GM23338 (cell line): ENCODE results near the gene HIVEP3. TPM values are rescaled to one million over a fixed set of nuclear protein-coding genes. Genes with fewer than 3 reads are reported as not detected.

Experiments
- ATAC-seq: fragments of 200-7000 bp; cut with Tn5 transposase; 3 replicates; pipeline ENCODE4 v1.9.1; 2020
- DNase-seq: peaks from one replicate; pipeline ENCODE4 v3.0.0-alpha.2; 2015; ENCODE audit warnings: low spot score
- H2AFZ ChIP-seq: fragments of 200-600 bp; sonication (generic); 2 replicates; pipeline ENCODE4 v1.8.0; 2016; ENCODE audit warnings: antibody characterized with exemption, mild to moderate bottlenecking, moderate library complexity
- H3F3A ChIP-seq: fragments of 200-600 bp; sonication (generic); replicated peaks from 2 replicates; pipeline ENCODE4 v1.8.0; 2017; ENCODE audit warnings: antibody characterized with exemption, mixed run types, low read depth
- H3K27ac ChIP-seq: fragments of 200-600 bp; sonication (generic); 2 replicates; pipeline ENCODE4 v1.6.1; 2016; ENCODE audit warnings: low read depth
- H3K27me3 ChIP-seq: fragments of 200-600 bp; sonication (generic); 2 replicates; pipeline ENCODE4 v1.8.0; 2016; ENCODE audit warnings: mild to moderate bottlenecking, mixed run types, moderate library complexity; ENCODE audit not compliant: insufficient read depth
- H3K36me3 ChIP-seq: fragments of 200-600 bp; sonication (generic); 2 replicates; pipeline ENCODE4 v1.8.0; 2016; ENCODE audit warnings: mild to moderate bottlenecking; ENCODE audit not compliant: insufficient read depth
- H3K4me1 ChIP-seq: fragments of 200-600 bp; sonication (generic); 2 replicates; pipeline ENCODE4 v1.8.0; 2016; ENCODE audit warnings: mild to moderate bottlenecking, moderate library complexity; ENCODE audit not compliant: insufficient read depth
- H3K4me2 ChIP-seq: fragments of 200-600 bp; sonication (generic); 2 replicates; pipeline ENCODE4 v1.7.1; 2017; ENCODE audit warnings: mixed run types
- H3K4me3 ChIP-seq: fragments of 200-600 bp; sonication (generic); 2 replicates; pipeline ENCODE4 v1.6.1; 2016; ENCODE audit warnings: mixed run types
- H3K79me2 ChIP-seq: fragments of 200-600 bp; sonication (generic); replicated peaks from 2 replicates; pipeline ENCODE4 v1.8.0; 2017; ENCODE audit warnings: mild to moderate bottlenecking; ENCODE audit not compliant: insufficient read depth
- H3K9me2 ChIP-seq: fragments of 200-600 bp; sonication (generic); 2 replicates; pipeline ENCODE4 v1.8.0; 2017; ENCODE audit not compliant: insufficient read depth
- H4K20me1 ChIP-seq: fragments of 200-600 bp; sonication (generic); replicated peaks from 2 replicates; pipeline ENCODE4 v1.8.0; 2017; ENCODE audit warnings: mild to moderate bottlenecking; ENCODE audit not compliant: insufficient read depth
- H3K27ac Mint-ChIP-seq: 2 replicates; pipeline ENCODE4 v1.8.0; 2020; ENCODE audit warnings: inconsistent platforms, mild to moderate bottlenecking, moderate library complexity, mixed read lengths
- H3K27me3 Mint-ChIP-seq: 3 replicates; pipeline ENCODE4 v1.8.0; 2022; ENCODE audit warnings: low read depth, mild to moderate bottlenecking, moderate library complexity, mixed read lengths, inconsistent platforms; ENCODE audit not compliant: insufficient read depth, poor library complexity
- H3K36me3 Mint-ChIP-seq: 3 replicates; pipeline ENCODE4 v1.8.0; 2021; ENCODE audit warnings: low read depth, mild to moderate bottlenecking, inconsistent platforms, moderate library complexity, mixed read lengths
- H3K4me1 Mint-ChIP-seq: 3 replicates; pipeline ENCODE4 v1.8.0; 2020; ENCODE audit warnings: mild to moderate bottlenecking, inconsistent platforms, mixed read lengths
- H3K4me3 Mint-ChIP-seq: 3 replicates; pipeline ENCODE4 v1.8.0; 2021; ENCODE audit warnings: moderate library complexity, mild to moderate bottlenecking, inconsistent platforms, mixed read lengths
- H3K9me3 Mint-ChIP-seq: 3 replicates; pipeline ENCODE4 v1.8.0; 2020; ENCODE audit warnings: moderate library complexity, mild to moderate bottlenecking, inconsistent platforms, mixed read lengths
- CREB1 ChIP-seq: fragments of 250-450 bp; sonication (Bioruptor Pico); IDR thresholded peaks from 2 replicates; pipeline ENCODE4 v1.5.0; 2020; ENCODE audit warnings: low read depth, mild to moderate bottlenecking, moderate library complexity
- ETS1 ChIP-seq: IDR thresholded peaks from 2 replicates; pipeline ENCODE4 v1.6.1; 2016; ENCODE audit warnings: antibody characterized with exemption
- EZH2 ChIP-seq: fragments of 200-600 bp; sonication (generic); IDR thresholded peaks from one replicate; pipeline ENCODE4 v1.8.0; 2017; ENCODE audit warnings: antibody characterized with exemption, mild to moderate bottlenecking, low read depth; ENCODE audit not compliant: unreplicated experiment
- EZH2phosphoT487 ChIP-seq: fragments of 200-600 bp; sonication (generic); IDR thresholded peaks from one replicate; pipeline ENCODE4 v1.8.1; 2018; ENCODE audit warnings: antibody characterized with exemption; ENCODE audit not compliant: unreplicated experiment
- JUNB ChIP-seq: IDR thresholded peaks from one replicate; pipeline ENCODE4 v1.6.1; 2016; ENCODE audit warnings: antibody characterized with exemption; ENCODE audit not compliant: unreplicated experiment
- POLR2AphosphoS5 ChIP-seq: IDR thresholded peaks from 2 replicates; pipeline ENCODE4 v1.6.1; 2016; ENCODE audit warnings: antibody characterized with exemption, low read depth
- STAT1 ChIP-seq: IDR thresholded peaks from one replicate; pipeline ENCODE4 v1.6.1; 2016; ENCODE audit warnings: antibody characterized with exemption; ENCODE audit not compliant: unreplicated experiment
- polyA plus RNA-seq: library from polyadenylated mRNA; unstranded; fragments of >200 nt; fragmentation: Nextera tagmentation; extraction: Ambion mirVana; gene quantifications from 2 replicates; pipeline ENCODE4 v1.2.1, GENCODE V29; 2016
- total RNA-seq: library from RNA; depleted of rRNA; stranded (reverse); fragments of >200 nt; shearing (Covaris generic); gene quantifications from 2 replicates; pipeline ENCODE4 v1.2.3, GENCODE V29; 2014

HIVEP3 gene
- total and polyA plus RNA-seq, 2 experiments from 2014 or later = 0.14 to 0.24 TPM

- H3K79me2 ChIP-seq = no peaks in the 10 kb centered on the region
- H3K4me3 Mint-ChIP-seq = peak overlapping the region; percentile 25; the same call in 1 of the 3 replicates
- peak overlapping the region; percentile 55 for H3K4me2 ChIP-seq
- peaks cover 6% of the 10 kb centered on the region for H3K27me3 Mint-ChIP-seq
- H3K27me3 ChIP-seq = no peaks in the 10 kb centered on the region
- no peaks in the 10 kb centered on the region; the same call in 2 of the 3 replicates for H3K9me3 Mint-ChIP-seq
- H3K4me3 ChIP-seq = no peak overlapping the region
- 0 out of 2 replicates have a peak overlapping the region, but pooled peaks have one; percentile 14 for H3K27ac Mint-ChIP-seq
- no peaks in the 10 kb centered on the region for H3K36me3 Mint-ChIP-seq
- DNase-seq (peak; percentile 38), ATAC-seq (peak; percentile 81)
- TF ChIP-seq JUNB = no peak
- peaks cover 62% of the 10 kb centered on the region for H3K4me1 Mint-ChIP-seq
- H4K20me1 ChIP-seq = no peaks in the 10 kb centered on the region
- H3K4me1 ChIP-seq = peaks cover 52% of the 10 kb centered on the region
- no peaks in the 10 kb centered on the region for H3K9me2 ChIP-seq
- no peak overlapping the region for H3K27ac ChIP-seq
- no peaks in the 10 kb centered on the region; the same call in 1 of the 2 replicates for H3F3A ChIP-seq
- peak overlapping the region; percentile 34 for H2AFZ ChIP-seq
- H3K36me3 ChIP-seq = no peaks in the 10 kb centered on the region
Observed at GRCh38 chr1:41874903-41875411, 43.8 kb downstream of the HIVEP3 start.

DNA sequence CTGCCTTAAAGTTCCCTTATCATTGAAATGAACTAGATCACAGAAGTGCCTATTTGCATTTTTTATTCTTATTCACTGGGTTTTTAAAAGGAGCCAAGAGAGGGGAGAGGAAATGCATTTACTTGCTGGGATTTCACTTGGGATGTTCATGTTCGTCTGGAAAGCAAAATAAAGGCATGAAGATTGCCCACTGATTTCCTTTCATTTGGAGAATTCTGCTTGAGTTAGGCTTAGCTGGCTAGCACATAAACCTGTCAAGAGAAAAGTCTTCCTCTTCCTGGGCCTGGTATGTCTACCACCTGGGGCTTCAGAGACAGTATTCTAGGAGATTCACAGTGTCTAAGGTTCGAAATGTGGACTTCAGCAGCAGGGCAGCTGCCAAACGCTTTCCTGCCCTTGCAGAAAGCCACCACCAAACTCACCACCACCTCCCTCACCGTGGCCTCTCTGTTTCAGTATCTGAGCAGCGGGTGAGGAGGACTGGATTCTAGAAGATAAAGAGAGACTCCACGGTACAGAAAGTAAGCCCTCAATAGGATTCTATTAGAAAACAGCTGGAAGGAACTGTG lies 44.5 kb downstream of the HIVEP3 start:
- Histone ChIP-seq H3K4me2 (peak overlapping the region; percentile 55), H4K20me1 (no peaks in the 10 kb centered on the region), H3K27ac (peak overlapping the region; percentile 27), H3K9me2 (no peaks in the 10 kb centered on the region), H3K36me3 (no peaks in the 10 kb centered on the region), H3K4me3 (peak overlapping the region; percentile 22; the same call in 1 of the 2 replicates), H3F3A (no peaks in the 10 kb centered on the region; the same call in 1 of the 2 replicates), H3K27me3 (no peaks in the 10 kb centered on the region), H3K4me1 (peaks cover 58% of the 10 kb centered on the region), H3K79me2 (no peaks in the 10 kb centered on the region), H2AFZ (peak overlapping the region; percentile 34)
- Mint-ChIP-seq H3K27ac (peak overlapping the region; percentile 12; the same call in 1 of the 2 replicates), H3K9me3 (no peaks in the 10 kb centered on the region), H3K4me1 (peaks cover 63% of the 10 kb centered on the region), H3K4me3 (peak overlapping the region; percentile 18; the same call in 1 of the 3 replicates), H3K27me3 (peaks cover 6% of the 10 kb centered on the region), H3K36me3 (no peaks in the 10 kb centered on the region)
- TF ChIP-seq EZH2 = no peak
- TF ChIP-seq STAT1 = no peak
- no peak for TF ChIP-seq ETS1
- DNase-seq = peak; percentile 15
- ATAC-seq = no peak; the same call in none of the 3 replicates

DNA sequence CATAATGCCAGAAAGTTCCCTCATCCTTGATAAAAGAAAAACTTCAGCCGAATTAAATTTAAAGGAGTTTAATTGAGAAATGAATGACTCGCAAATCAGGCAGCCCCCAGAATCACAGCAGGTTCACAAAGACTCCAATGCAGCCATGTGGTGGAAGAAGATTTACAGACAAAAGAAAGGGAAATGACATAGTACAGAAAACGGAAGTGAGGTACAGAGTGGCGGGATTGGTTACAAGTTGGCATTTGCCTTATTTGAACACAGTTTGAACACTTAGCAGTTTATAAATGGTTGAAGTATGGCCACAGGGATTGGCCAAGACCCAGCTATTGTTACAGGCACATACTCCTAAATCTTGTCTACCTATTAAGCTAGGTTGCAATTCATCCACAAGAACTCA lies 46.6 kb downstream of the HIVEP3 start:
- no peaks in the 10 kb centered on the region for H3K79me2 ChIP-seq
- TF ChIP-seq CREB1 (CRISPR knock-in tag) (no peak), EZH2phosphoT487 (no peak), ETS1 (no peak), POLR2AphosphoS5 (no peak), STAT1 (no peak)

More for the DNA sequence above, 46.6 kb downstream of the HIVEP3 start:
- Histone ChIP-seq H3K27ac (no peak overlapping the region), H3K4me3 (no peak overlapping the region), H3K4me2 (no peak overlapping the region), H3F3A (no peaks in the 10 kb centered on the region; the same call in 1 of the 2 replicates), H3K36me3 (no peaks in the 10 kb centered on the region), H3K9me2 (no peaks in the 10 kb centered on the region), H2AFZ (no peak overlapping the region), H3K27me3 (no peaks in the 10 kb centered on the region), H4K20me1 (no peaks in the 10 kb centered on the region), H3K4me1 (peaks cover 50% of the 10 kb centered on the region)
- ATAC-seq = no peak
- Mint-ChIP-seq H3K9me3 (no peaks in the 10 kb centered on the region), H3K4me3 (no peak overlapping the region), H3K27ac (0 out of 2 replicates have a peak overlapping the region, but pooled peaks have one; percentile 6), H3K36me3 (no peaks in the 10 kb centered on the region), H3K4me1 (peaks cover 63% of the 10 kb centered on the region), H3K27me3 (peaks cover 8% of the 10 kb centered on the region)
- DNase-seq = no peak
